ENCODE measurements around the gene FAM174C.

DNA sequence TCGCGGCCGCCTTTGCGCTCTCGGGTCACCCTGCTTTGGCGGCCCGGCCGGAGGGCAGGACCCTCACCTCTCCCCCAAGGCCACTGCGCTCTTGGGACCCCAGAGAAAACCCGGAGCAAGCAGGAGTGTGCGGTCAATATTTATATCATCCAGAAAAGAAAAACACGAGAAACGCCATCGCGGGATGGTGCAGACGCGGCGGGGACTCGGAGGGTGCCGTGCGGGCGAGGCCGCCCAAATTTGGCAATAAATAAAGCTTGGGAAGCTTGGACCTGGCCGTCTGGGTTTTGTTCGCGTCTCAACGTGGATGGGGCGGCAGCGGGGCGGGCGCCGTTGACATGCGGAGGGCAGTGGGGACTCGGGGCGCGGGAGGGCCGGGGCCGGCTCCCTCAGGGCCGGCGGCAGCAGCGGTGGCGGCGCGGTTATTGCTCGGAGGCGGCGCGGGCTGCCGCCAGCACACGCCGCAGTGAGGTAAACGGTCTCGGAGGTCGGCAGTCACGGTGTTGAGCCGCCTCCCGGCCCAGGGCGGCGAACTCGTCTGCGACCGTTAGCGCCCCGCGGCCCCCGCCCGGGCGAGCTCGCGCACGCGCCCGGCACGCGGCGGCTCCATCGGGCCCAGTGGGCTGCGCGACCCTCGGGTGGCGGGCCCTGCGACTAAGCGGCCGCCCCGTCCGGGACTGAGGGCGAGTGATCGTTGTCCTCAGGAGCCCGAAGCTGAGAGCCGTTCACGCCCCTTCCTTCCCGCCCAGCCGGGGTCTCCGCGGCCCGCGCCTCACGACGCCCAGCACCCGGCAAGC, 47.0 kb upstream of the FAM174C start:
- TF ChIP-seq, protein P1, sequence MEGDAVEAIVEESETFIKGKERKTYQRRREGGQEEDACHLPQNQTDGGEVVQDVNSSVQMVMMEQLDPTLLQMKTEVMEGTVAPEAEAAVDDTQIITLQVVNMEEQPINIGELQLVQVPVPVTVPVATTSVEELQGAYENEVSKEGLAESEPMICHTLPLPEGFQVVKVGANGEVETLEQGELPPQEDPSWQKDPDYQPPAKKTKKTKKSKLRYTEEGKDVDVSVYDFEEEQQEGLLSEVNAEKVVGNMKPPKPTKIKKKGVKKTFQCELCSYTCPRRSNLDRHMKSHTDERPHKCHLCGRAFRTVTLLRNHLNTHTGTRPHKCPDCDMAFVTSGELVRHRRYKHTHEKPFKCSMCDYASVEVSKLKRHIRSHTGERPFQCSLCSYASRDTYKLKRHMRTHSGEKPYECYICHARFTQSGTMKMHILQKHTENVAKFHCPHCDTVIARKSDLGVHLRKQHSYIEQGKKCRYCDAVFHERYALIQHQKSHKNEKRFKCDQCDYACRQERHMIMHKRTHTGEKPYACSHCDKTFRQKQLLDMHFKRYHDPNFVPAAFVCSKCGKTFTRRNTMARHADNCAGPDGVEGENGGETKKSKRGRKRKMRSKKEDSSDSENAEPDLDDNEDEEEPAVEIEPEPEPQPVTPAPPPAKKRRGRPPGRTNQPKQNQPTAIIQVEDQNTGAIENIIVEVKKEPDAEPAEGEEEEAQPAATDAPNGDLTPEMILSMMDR (IDR thresholded peaks at IDR 0.05 in 8 of 11, conservative IDR thresholded peaks at IDR 0.05 in 3 of 11): no peak
- TF ChIP-seq POLR2A (IDR thresholded peaks at IDR 0.05): no peak
- TF ChIP-seq POLR2AphosphoS5 (IDR thresholded peaks at IDR 0.05): peak in 1 of 3 donors; percentile 21

Measured in spleen (tissue), 7 donors.